A673 (cell line): ENCODE data around the gene C1orf21.

Experiments
- EZH2 ChIP-seq: fragments of 200-600 bp; sonication (generic); IDR thresholded peaks from 2 replicates; pipeline ENCODE4 v1.6.1; 2017; ENCODE audit warnings: borderline replicate concordance, low read depth, mild to moderate bottlenecking, mixed read lengths, antibody characterized with exemption, low read length; ENCODE audit not compliant: poor library complexity, severe bottlenecking
- TF ChIP-seq, protein P1 (sequence below): fragments of 300-800, 200-600 bp; sonication (generic); conservative IDR thresholded peaks from 2 replicates; pipeline ENCODE4 v1.5.1; 2017; ENCODE audit warnings: low read depth, mild to moderate bottlenecking, antibody characterized with exemption, low read length, moderate library complexity, mixed read lengths

DNA sequence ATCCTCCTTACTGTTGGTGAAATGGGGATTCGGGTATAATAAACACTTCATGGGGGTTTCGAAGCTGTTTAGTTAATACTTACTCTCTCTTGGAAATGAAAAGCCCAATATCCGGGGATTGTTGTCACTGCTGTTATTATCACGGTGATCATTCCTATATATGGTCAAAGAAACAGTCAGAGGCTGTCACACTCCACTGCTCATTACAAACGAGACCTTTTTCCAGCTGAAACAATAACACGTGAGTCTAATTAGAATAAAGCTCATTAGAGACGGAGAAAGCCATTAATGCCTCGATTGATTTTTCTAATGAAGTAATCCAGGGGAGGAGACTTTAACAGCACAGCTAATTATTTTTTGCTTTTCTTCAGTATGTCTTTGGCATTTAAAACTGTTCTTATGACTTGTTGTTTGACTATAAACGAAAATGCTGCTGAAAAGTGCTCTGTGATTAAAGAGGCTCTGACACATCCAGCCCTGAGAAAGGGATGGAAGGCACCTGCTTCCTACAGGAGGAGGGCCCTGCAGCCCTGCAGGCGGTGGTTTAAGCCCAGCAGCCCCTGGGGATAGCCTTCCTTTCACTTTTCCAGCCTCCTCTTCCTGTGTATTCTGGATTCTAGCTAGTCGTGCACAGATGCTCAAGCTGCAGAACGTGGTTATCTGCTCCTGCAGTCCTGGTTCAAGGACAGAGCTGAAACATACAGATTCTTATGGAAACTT is 224.2 kb downstream of the C1orf21 start:
- TF ChIP-seq, protein P1, sequence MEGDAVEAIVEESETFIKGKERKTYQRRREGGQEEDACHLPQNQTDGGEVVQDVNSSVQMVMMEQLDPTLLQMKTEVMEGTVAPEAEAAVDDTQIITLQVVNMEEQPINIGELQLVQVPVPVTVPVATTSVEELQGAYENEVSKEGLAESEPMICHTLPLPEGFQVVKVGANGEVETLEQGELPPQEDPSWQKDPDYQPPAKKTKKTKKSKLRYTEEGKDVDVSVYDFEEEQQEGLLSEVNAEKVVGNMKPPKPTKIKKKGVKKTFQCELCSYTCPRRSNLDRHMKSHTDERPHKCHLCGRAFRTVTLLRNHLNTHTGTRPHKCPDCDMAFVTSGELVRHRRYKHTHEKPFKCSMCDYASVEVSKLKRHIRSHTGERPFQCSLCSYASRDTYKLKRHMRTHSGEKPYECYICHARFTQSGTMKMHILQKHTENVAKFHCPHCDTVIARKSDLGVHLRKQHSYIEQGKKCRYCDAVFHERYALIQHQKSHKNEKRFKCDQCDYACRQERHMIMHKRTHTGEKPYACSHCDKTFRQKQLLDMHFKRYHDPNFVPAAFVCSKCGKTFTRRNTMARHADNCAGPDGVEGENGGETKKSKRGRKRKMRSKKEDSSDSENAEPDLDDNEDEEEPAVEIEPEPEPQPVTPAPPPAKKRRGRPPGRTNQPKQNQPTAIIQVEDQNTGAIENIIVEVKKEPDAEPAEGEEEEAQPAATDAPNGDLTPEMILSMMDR, result no peak
- TF ChIP-seq EZH2, result no peak
